Occipital lobe (tissue), 2 donors: ENCODE measurements around the gene HSBP1. TPM values are rescaled to one million over a fixed set of nuclear protein-coding genes. Genes with fewer than 3 reads are reported as not detected.

Experiments
- DNase-seq: peaks from one replicate; lab custom pipeline; 2025; lab: John Stamatoyannopoulos, UW
- total RNA-seq: library from RNA; depleted of rRNA; stranded (reverse); fragments of >200 nt; gene quantifications from one replicate; pipeline ENCODE4 v1.2.3, GENCODE V29; 2014

Gene HSBP1
- total RNA-seq, 1 donor from 2014 or later, result 114 TPM

DNA sequence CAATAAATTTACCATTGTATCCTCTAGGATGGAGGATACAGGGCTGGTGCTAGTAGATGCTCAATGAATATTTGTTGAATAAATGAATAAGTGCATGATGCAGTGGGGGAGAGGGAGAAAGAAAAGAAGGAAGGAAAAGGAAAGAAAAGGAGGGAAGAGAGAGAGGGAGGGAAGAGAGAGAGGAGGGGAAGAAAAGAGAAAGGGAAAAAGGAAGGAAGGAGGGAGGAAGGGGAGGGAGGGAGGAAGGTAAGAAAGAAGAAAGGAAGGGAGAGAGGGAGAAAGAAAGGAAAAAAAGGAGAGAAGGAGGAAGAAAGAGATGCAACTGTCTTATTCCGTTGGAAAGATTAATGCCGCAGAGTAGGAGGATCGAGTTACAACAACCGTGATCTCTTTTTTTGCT, 30.4 kb downstream of the HSBP1 start:
- DNase-seq, result no peak

DNA sequence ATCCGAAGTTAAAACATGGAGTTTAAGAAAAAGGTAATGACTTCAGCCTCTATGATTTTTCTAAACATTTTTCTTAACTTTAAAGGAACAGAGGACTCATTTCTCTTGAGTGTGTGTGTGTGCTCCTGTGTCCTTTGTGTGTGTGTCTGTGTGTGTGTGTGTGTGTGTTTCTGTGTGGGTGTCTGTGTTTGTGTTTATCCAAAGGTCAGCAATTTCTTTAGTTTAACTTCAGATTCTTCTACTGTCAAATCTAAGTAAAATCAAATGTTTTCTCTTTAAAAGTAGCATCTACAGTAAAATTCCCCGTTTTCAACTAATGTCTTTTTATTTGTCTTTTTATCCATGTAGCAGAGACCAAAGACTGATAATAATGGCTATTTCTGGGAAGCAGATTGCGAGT, 31.8 kb downstream of the HSBP1 start:
- DNase-seq, result no peak

DNA sequence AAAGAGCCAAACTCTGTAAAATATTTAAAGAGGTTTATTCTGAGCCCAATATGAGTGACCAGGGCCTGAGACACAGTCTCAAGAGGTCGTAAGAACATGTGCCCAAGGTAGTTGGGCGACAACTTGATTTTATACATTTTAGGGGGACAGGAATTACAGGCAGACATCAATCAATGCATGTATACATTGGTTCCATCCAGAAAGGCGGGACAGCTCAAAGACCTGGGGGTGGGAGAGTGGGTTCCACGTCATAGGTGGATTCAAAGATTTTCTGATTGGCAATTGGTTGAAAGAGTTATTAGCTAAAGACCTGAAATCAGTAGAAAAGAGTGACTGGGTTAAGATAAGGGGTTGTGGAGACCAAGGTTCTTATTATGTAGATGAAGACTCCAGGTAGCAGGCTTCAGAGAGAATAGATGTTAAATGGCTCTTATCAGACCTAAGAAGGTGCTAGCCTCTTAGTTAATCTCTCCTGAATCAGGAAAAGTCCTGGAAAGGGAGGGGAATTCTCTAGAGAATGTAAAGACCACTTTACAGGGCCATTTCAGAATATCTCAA, 32.4 kb downstream of the HSBP1 start:
- no peak for DNase-seq

DNA sequence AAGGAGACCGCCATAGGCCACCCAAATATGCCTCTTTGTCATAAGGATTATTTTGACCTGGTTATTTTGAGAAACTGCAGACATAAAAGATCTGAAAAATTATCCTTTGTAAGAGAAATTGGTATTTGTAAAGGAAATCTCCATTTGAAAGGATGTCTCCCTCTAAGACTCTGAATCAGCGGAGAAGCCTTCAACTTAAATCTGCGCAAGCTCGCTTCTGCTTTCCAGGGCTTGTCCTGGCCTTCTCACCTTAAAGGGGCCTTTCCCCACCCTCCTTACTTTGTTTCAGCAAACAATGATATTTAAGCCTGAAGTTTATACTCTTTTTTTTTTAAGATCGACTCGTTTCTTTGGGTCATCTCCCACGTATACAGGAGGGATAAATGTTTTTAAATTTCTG, 34.5 kb downstream of the HSBP1 start:
- no peak for DNase-seq

DNA sequence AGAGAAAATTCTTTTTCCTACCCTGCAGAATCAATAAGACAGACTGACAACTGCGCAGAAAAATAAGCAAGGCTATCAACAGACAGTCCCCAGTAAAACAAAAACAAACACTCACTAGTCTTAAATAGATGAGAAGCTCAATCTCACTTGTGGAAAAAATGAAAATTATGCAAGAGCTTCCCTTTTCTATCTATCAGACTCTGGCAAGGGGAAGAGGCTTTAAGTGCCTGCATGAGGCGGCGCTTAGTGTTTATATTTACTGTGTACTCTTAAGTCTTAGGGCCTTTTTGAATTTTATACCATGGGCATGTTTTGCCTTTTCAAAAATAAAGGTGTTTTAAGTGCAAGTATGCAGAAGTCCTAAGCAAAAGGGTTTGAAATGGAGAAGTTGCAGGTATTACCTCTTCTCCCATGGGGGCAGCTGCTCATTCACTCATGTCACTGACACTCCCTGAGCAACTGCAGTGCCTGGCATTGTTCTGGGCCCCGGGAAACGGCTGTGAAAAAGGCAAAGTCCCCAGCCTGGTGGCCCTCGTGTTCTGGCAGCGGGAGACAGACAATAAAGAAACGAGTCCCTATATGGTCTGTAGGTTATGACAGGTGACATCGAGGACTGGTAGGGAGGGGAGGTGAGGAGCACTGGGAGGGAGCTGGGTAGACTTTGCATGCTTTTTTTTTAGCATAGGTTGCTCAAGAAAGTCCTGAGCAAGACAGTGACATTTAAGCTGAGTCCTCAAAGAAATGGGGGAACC, 35.2 kb downstream of the HSBP1 start:
- no peak for DNase-seq

DNA sequence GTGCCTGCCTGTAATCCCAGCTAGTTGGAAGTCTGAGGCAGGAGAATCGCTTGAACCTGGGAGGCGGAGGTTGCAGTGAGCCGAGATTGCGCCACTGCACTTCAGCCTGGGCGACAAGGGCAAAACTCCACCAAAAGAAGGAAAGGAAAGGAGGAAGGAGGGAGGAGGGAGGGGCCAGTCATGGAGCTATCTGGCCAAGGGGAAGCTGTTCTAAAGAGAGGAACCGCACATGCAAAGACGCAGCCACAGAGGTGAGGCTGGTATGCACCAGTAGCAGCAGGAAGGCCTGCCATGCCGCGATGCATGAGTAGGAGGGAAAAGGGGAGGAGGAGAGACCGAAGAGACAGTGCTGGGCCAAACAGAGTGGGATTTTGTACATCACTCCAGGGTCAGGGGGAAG, 35.9 kb downstream of the HSBP1 start:
- DNase-seq, result no peak

DNA sequence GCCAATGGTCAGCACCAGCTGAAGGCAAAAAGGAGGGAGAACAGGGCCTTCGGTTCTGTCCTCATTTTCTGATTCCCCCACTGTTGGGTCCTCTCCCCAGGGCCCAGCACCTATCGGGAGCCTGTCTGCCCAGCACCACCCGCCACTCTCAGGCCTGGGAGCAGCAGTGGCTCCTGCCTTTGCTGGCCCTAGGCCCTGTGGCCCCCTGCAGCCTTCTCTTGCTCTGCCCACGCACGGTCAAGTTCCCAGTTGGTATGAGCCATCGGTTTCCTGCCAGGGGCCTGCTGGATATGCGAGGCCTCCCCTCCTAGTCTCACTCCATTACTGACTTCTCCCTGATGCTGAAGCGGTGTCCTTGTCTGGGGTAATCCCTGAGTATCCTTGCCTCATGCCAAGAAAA, 37.5 kb downstream of the HSBP1 start:
- no peak for DNase-seq

DNA sequence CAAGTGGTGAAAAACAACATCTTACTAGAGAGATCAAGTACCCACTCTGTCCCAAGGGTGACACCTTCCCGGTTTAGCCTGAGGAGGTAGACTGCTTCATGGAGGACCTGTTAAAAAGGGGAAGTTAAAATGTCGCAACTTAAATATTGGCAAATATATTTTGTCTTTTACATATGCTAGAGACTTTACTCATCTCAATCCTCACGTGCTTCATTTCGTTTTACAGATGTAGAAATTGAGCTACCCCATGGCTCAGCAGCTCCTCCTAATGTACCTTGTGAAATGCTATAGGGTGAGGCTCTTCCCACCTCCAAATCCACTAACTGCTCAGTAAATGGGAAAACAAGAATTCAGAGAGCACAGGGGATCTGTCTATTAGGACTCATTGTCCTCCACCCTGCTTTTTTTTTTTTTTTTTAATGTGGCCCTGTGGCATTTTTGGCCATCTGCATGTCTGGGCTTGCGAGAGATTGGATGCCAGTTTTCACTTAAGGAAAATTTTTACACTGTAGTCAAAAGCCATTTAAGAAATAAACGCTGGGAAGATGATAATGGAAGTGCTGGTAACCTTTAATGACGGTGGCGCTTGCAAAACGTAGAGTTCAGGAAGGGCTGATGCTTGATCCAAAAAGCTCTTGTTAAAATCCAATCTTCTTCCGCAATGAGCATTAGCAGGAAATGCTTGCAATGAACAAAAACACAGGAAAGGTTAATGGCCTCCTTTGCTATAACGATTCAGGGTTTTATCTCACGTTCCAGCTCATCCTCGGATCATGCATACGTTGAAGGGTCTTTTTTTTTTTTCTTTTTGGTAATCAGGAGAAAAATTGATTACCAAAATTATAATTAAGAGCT, 39.8 kb downstream of the HSBP1 start:
- DNase-seq, result no peak

DNA sequence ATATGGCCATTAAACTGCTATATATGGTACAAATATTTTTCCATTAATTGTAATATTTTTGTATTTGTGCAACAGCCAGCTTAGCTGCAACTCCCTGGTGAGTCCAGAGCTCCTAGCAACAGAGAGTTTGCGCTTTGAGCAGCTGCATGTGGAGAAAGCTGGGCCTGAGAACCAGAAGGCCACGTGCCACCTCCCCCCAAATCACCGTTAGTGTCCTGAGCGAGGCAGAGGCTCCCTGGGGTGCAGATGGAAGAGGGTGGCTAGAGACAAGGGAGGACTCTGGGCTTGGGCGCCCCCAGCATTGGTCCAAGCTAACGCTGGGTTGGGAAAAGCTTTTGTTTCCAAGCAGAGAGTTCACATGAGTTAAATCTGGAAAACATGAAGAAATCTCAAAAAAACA, 41.6 kb downstream of the HSBP1 start:
- DNase-seq, result no peak

DNA sequence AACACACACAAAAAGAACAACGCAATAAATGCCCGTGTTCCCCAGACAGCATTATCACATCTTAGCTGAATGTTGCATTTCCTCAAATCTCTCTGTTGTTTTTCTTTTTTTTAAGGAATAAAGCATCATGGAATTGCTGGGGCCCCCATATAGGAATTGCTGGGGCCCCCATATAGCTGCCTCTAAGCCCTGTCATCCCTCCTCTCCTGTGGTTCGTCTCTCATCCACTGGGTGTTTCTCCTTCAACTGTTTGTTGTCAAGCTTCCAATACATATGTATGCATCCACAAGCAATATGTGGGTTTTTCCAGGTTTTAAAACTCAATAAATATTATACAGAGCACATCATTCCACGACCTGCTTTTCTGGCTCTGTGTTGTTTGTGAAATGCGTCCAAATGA, 43.2 kb downstream of the HSBP1 start:
- no peak for DNase-seq

DNA sequence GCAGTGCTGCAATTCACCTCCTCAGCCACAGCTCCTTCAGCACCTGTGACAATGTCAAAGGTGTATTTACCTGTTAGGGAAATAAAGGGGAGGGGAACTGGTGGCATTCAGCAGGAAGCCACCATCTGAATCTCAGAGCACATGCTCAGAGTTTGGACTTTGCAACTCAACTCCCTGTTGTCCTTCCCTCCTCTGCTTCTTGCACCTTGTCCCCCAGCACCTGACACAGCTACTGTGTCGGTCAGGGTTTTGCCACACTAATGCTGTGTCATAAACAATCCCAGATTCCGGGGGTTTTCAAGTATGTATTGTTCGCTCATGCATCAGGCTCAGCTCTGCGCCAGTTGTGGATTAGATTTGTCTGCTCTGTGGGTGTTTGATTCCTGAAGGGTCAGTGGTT, 43.7 kb downstream of the HSBP1 start:
- DNase-seq, result no peak

DNA sequence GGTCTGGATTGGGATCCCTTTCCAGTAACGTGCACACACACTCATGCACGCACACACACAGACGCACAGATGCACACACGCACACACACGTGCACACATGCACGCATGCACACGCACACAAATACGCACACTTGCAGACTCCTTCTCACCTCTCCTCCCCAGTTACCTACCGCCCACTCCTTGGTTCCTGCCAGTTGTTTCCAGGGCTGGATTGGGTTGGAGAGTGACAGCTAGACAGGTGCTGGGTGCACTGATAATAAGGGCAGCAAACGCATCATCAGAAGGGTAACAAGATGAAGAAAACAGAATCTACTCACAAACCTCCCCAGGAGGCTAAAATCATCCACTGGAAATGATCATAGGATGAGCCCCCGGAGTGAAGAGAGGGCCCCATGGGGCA, 45.0 kb downstream of the HSBP1 start:
- no peak for DNase-seq

DNA sequence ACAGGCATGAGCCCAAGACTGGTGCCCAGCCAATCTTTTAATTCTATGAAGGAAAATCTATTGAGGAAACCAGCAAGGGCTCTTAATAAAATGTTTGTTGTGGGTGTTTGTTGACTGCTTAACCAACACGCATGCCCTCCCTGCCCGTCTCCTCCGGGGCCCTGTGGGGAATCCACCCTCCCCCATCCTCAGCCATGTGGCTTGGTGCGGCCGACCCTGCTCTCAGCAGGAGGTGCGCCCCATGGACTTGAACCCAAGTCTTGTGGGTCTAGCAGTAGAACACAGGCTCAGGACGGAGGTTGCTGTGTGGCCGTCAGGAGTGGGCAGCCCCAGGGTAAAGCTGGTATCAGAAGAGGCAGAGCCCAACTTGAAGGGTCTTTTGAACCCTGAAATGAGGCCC, 46.1 kb downstream of the HSBP1 start:
- DNase-seq, result no peak

DNA sequence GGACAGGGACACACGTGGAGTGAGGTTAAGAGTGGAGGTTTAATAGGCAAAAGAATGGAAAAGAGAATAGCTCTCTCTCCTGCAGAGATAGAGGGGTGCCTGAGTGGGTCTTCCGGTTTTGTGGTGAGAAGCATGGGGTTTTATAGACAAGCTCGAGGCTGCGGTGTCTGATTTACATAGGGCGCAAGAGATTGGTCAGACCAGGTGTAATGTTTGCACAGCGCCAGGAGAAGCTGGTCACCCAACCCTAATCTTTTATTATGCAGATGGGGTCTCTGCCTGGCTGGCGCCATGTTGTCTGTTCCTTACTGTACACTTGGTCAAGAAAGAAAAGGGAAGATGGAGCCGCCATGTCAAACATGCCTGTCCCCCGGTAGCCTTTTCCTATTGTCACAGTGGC, 46.6 kb downstream of the HSBP1 start:
- DNase-seq, result no peak

DNA sequence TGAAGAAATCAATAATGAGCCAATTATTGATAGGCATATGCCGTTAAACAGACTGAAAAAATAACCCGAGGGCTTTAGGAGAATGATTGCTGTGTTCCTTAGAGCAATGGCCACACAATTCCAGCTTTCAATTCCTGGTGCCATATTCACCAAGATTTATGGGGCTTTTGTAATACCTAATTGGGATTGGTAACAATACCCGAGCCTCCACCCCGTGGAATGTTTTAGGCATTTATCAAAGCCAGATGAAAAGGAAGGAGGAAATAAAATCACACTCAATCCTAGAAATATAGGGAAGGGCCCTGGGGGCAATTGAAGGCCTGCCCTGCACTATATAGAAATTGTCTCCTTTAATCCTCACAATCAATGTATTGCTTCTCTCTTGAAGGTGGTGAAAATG, 49.0 kb downstream of the HSBP1 start:
- no peak for DNase-seq

DNA sequence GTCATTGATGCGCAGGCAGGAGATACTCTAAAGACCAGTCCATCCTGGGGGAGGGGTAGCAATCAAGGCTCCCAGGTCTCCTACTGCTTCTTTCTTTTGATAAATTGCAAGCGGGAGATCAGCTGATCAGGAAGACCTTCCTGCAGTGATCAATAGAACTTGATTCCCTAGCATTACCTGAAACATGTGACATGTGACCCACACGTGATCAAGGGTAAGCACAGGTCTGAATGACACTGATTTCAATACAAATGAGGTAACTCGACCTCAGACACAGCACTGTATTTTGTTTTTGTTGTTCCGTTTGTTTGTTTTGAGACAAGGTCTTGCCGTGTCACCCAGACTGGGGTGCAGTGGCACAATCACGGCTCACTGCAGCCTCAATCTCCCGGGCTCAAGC, 51.5 kb downstream of the HSBP1 start:
- no peak for DNase-seq

DNA sequence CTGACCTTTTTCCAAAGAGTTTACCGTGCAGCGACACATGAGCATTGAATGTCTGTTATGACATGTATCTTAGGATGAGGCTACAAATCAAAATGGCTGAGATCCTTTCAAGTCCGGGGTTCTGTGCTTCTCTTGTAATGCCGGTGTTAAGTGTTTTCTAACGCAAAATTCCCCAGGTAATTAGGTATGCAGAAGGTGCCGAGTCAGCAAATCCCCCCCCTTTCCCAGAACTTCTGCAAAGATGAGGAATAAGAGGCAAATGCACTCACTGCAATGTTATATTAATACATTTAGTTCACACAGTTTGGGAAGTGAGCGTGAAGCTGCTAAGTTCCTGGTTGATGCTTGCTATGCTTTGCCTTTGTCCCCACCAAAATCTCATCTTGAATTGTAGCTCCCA, 54.9 kb downstream of the HSBP1 start:
- DNase-seq, result no peak

DNA sequence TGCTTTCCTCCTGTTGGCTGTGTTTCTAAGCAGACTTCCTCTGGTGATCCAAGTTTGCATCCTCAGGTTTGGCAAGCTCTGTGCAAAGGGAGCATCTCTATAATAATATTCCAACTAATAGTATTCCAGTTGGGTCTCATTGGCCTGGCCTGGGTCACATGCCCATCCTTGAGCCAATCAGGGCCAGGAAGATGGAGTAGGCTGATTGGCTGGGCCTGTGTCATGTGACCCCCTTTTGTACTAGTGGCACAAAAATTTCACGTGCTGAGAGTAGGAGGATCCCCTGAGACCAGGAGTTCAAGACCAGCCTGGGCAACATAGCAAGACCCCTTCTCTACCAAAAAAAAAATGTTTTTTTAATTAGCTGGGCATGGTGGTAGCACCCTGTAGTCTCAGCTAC, 55.9 kb downstream of the HSBP1 start:
- no peak for DNase-seq
